H1 (cell line): Measurements from ENCODE around the gene RASGEF1C. TPM values are rescaled to one million over a fixed set of nuclear protein-coding genes. Genes with fewer than 3 reads are reported as not detected.

ENCODE experiments used
- EGR1 ChIP-seq: IDR thresholded peaks from 2 replicates; pipeline ENCODE4 v1.6.1; 2011; ENCODE audit warnings: low read depth, low read length, borderline replicate concordance
- HDAC6 ChIP-seq: IDR thresholded peaks from one replicate; pipeline ENCODE4 v1.7.1; 2012; ENCODE audit warnings: low read depth, mild to moderate bottlenecking, inconsistent platforms, low read length, moderate library complexity
- JUN ChIP-seq: IDR thresholded peaks from 2 replicates; pipeline ENCODE4 v1.6.1; 2011; ENCODE audit warnings: low read depth, mild to moderate bottlenecking, improper control_type of control experiment, low read length
- POLR2AphosphoS5 ChIP-seq: IDR thresholded peaks from 2 replicates; pipeline ENCODE4 v1.6.1; 2011; ENCODE audit warnings: low read depth, low read length
- SP2 ChIP-seq: IDR thresholded peaks from 2 replicates; pipeline ENCODE4 v1.6.1; 2012; ENCODE audit warnings: mild to moderate bottlenecking, low read length, inconsistent platforms
- TEAD4 ChIP-seq: IDR thresholded peaks from 2 replicates; pipeline ENCODE4 v1.6.1; 2012; ENCODE audit warnings: low read depth, low read length, inconsistent platforms, mixed read lengths
- polyA plus RNA-seq, 7 experiments: library from polyadenylated mRNA; depleted of rRNA in 3 of 7; stranded (reverse) in 5 of 7; unstranded in 2 of 7; fragments of >200 nt in 5 of 7; fragments of 200-250 nt in 2 of 7; gene quantifications; 1 replicate in 5 of 7; 2 replicates in 1 of 7; 4 replicates in 1 of 7; pipeline versions ENCODE4 v1.2.1 to v1.2.3, GENCODE V29; 2011 to 2013; ENCODE audit warnings: missing spikeins in 2 of 7, mixed read lengths in 2 of 7
- total RNA-seq: library from RNA; stranded (reverse); fragmentation: NEBNext Ultra II Directional; extraction: Animal tissue kit (Norgen Biotek cat#: 25700); gene quantifications from 2 replicates; pipeline ENCODE4 v1.2.1, GENCODE V29; 2021

RASGEF1C gene
- total and polyA plus RNA-seq, 2 of the 8 experiments (the other 6 are each of a cell fraction or from before 2014, with no cell fraction given), result 0.26 to 0.61 TPM

- TF ChIP-seq JUN (no peak), POLR2AphosphoS5 (no peak), HDAC6 (no peak), TEAD4 (no peak), EGR1 (no peak), SP2 (no peak)
Measured at GRCh38 chr5:180117000-180117725, 91.8 kb downstream of the RASGEF1C start (continued).
